LNCaP clone FGC (cell line): ENCODE measurements around the gene PCSK6.

Experiments used
- DNase-seq: peaks from one replicate; pipeline ENCODE4 v3.0.0-alpha.2; 2011; ENCODE audit warnings: low read depth
- H3K4me3 ChIP-seq: 2 replicates; pipeline ENCODE4 v1.5.1; 2011; ENCODE audit warnings: mild to moderate bottlenecking, low read depth, low read length, control low read depth
- CTCF ChIP-seq: IDR thresholded peaks from 2 replicates; pipeline ENCODE4 v1.5.1; 2012; ENCODE audit warnings: mild to moderate bottlenecking; ENCODE audit not compliant: control insufficient read depth, insufficient read depth; ENCODE audit errors: extremely low read depth

The PCSK6 gene

DNA sequence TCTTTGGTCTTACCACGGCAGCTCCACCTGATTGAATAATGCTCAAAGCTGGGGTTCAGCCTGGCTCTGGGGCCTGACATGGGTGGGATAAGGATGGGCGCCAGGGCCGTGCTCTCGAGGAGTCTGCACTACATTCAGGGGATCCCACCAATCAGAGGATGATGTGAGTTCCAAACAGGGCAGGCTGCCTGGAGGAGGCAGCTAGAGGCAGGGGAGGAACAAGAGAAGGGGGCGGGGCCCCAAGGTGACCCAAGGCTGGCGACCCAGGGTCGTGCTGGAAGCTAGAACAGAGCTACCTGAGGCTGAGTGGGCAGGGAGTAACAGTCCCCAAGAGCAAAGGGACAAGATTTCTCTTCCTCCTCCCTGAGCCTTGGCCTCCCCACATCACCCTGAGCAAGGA lies 56.1 kb downstream of the PCSK6 start:
- DNase-seq, result no peak
- no peak overlapping the region for H3K4me3 ChIP-seq

DNA sequence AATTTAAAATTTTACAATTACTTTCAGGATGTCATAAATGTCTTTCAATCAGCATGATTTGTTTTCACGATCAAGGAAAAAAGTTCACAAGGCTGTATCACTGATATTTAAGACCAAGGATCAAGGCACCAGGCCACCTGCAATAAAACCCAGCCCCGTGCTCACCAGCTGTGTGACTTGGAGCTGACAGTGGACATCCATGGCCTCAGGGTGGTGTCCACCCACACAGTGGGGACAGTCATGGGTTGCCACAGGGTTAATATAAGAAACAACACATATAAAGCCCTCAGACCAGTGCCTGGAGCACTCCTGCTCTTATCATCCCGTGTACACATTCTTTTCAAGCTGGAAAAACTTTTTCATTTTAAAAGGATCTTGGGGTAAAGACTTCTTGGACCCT lies 56.5 kb downstream of the PCSK6 start:
- H3K4me3 ChIP-seq, result no peak overlapping the region
- no peak for DNase-seq
- TF ChIP-seq CTCF, result no peak

More for the DNA sequence above, 56.1 kb downstream of the PCSK6 start:
- no peak for TF ChIP-seq CTCF

DNA sequence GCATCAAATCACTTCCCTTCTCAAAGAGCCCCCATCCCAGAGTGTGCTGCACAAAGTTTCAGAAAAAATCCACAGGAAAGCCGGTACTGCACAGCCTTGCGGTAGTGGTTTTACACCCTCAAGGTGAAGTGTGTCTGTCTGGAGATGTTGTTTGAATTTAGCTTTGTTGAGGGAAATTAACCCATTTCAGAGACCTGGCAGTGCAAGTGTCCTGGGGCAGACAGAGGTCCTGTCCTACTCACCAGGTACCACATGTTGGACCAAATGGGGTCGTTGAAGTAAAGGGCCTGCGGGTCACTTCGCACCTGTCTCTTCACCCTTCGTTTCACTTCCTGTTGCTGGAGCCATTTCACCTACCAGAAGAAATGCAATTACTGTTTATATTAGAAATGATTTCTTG lies 57.8 kb downstream of the PCSK6 start:
- H3K4me3 ChIP-seq, result no peak overlapping the region
- no peak for DNase-seq
- no peak for TF ChIP-seq CTCF

GRCh38 chr15:101431301-101431700 lies 58.2 kb downstream of the PCSK6 start:
- H3K4me3 ChIP-seq, result no peak overlapping the region
- no peak for TF ChIP-seq CTCF
- no peak for DNase-seq

DNA sequence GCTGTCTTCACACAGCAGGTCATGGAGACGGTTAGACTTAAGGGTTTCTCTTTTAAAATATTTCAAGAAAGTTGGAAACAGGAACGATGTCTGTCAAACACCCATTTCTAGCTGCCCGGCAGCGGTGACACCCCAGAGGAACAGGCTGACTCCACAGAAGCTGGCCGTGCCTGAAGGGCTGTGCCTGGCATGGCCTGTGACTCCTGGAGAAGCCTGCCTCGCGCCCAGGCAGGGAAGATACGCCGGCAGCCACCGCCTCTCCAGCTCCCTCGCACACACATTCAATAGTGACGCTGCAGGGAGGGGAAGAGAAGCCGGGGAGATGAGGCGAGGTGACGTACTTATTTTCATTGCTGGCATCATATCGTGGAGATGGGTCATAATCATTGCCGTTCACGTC lies 59.9 kb downstream of the PCSK6 start:
- TF ChIP-seq CTCF, result no peak
- DNase-seq, result no peak
- no peak overlapping the region for H3K4me3 ChIP-seq

DNA sequence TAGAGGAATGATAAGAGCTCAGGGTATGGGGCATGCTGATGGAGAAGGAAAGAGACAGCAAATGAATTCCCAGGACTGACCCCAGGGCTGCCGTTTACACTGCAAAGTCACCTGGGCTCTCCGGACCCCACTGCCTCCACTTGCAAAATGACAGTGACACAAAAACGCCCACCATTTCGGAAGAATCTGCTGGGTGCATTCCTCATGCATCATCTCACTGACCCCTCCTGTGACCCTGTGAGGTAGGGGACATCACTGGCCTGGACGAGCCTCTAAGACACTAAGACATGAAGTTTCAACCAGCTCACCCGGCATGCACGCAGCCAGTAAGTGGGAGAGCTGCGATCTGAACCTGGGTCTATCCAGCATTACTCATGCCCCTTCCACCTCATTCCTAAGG lies 60.3 kb downstream of the PCSK6 start:
- DNase-seq, result no peak
- TF ChIP-seq CTCF, result no peak
- H3K4me3 ChIP-seq, result no peak overlapping the region

- H3K4me3 ChIP-seq, result no peak overlapping the region
- no peak for DNase-seq
- TF ChIP-seq CTCF, result no peak
Observed at GRCh38 chr15:101428758-101429157, 60.7 kb downstream of the PCSK6 start.
